Spleen (tissue), 11 donors: ENCODE results near the gene RPL18. TPM values are rescaled to one million over a fixed set of nuclear protein-coding genes. Genes with fewer than 3 reads are reported as not detected.
A peak's percentile ranks its signal among the peaks of the same experiment; 100 is the strongest.

Experiments
- DNase-seq: peaks from one replicate; pipeline ENCODE4 v3.0.0-alpha.2; 2020
- H3K27ac ChIP-seq, 8 donors: fragments of 200-600 bp; sonication (generic) in 7 of 8; 1 replicate in 4 of 8; 2 replicates in 4 of 8; pipeline versions ENCODE4 v1.5.0 to v1.8.0; 2016 to 2021; ENCODE audit warnings: inconsistent platforms in 4 of 8, mild to moderate bottlenecking in 4 of 8, moderate library complexity in 1 of 8
- H3K27me3 ChIP-seq, 7 donors: fragments of 200-600 bp; sonication (generic) in 6 of 7; replicated peaks in 1 of 7; 1 replicate in 4 of 7; 2 replicates in 3 of 7; pipeline versions ENCODE4 v1.5.0 to v1.8.0; 2016 to 2021; ENCODE audit warnings: inconsistent platforms in 3 of 7, mild to moderate bottlenecking in 1 of 7
- H3K36me3 ChIP-seq, 6 donors: fragments of 200-600 bp; sonication (generic) in 5 of 6; 1 replicate in 4 of 6; 2 replicates in 2 of 6; pipeline versions ENCODE4 v1.5.0 to v1.8.0; 2016 to 2021; ENCODE audit warnings: inconsistent platforms in 2 of 6
- H3K4me1 ChIP-seq, 6 donors: fragments of 200-600 bp; sonication (generic) in 5 of 6; 1 replicate in 3 of 6; 2 replicates in 3 of 6; pipeline versions ENCODE4 v1.5.0 to v1.8.0; 2016 to 2021; ENCODE audit warnings: inconsistent platforms in 3 of 6
- H3K4me3 ChIP-seq, 8 donors: fragments of 200-600 bp; sonication (generic) in 7 of 8; 1 replicate in 4 of 8; 2 replicates in 4 of 8; pipeline versions ENCODE4 v1.5.0 to v1.8.0; 2016 to 2021; ENCODE audit warnings: inconsistent platforms in 4 of 8, mild to moderate bottlenecking in 4 of 8, moderate library complexity in 2 of 8
- H3K9me3 ChIP-seq, 8 donors: fragments of 200-600 bp; sonication (generic) in 7 of 8; 1 replicate in 4 of 8; 2 replicates in 4 of 8; pipeline versions ENCODE4 v1.5.0 to v1.8.0; 2016 to 2021; ENCODE audit warnings: inconsistent platforms in 4 of 8
- POLR2A ChIP-seq, 3 donors: fragments of 450-650 bp; IDR thresholded peaks; one replicate each; pipeline ENCODE4 v1.5.1; 2017; ENCODE audit warnings: antibody characterized with exemption in 3 of 3, mild to moderate bottlenecking in 1 of 3
- POLR2AphosphoS5 ChIP-seq, 3 donors: sonication (generic); formaldehyde crosslinking; IDR thresholded peaks; one replicate each; pipeline ENCODE4 v1.5.1; 2017; ENCODE audit warnings: antibody characterized with exemption in 3 of 3
- WGBS, 5 donors: extraction: QIAGEN DNeasy Blood & Tissue Kit in 3 of 5; methylation state at CpG; one replicate each; pipeline versions ENCODE4 v1.1.5 to v1.1.7; 2013 to 2018; 5-methylcytosine and 5-hydroxymethylcytosine counted together
- intact Hi-C: fragments of 100-400 bp; cut with DNase I; formaldehyde crosslinking; loops from one replicate; pipeline ENCODE4 v1.15.0; 2023; ENCODE audit warnings: low total_unique reads
- polyA plus RNA-seq, 3 donors: library from polyadenylated mRNA; stranded (reverse); fragments of 200-250 nt; gene quantifications; one replicate each; pipeline ENCODE4 v1.2.1, GENCODE V29; 2013
- total RNA-seq, 7 donors: library from RNA; depleted of rRNA in 3 of 7; stranded (reverse); fragments of >200 nt in 3 of 7; fragmentation: NEBNext Ultra II Directional in 4 of 7; extraction: Animal tissue kit (Norgen Biotek cat#: 25700) in 4 of 7; gene quantifications; one replicate each; pipeline versions ENCODE4 v1.1.0 to v1.2.1, GENCODE V29; 2016 to 2021
- TF ChIP-seq, protein P1 (sequence below), 11 experiments: fragments of 200-600 bp in 7 of 11; fragments of 450-650 bp in 4 of 11; sonication (generic) in 4 of 11; IDR thresholded peaks in 8 of 11; conservative IDR thresholded peaks in 3 of 11; 1 replicate in 7 of 11; 2 replicates in 4 of 11; pipeline versions ENCODE4 v1.4.0 to v1.8.0; 2016 to 2021; ENCODE audit warnings: antibody characterized with exemption in 11 of 11, inconsistent platforms in 4 of 11, mild to moderate bottlenecking in 1 of 11
- donor health status: healthy with polysubstance abuse.
- donor health status: DM: no; HTN: no; CAD: no; lungs with moderate emphysema.
- donor health status: DM: no; HTN: no; CAD: no.
- donor health status: Bipolar disorder and iron deficiency.
- donor health status: healthy.
- donor health status: DM: no; HTN: no; CAD: no.
- donor health status: DM: yes; HTN: yes; CAD: no.

Gene RPL18
- total and polyA plus RNA-seq, 10 donors, result 1,136 to 5,575 (median 2,485) TPM

- intact Hi-C loops, result no loop called here
Observed at GRCh38 chr19:48648134-48648533, 29.2 kb upstream of the RPL18 start.

DNA sequence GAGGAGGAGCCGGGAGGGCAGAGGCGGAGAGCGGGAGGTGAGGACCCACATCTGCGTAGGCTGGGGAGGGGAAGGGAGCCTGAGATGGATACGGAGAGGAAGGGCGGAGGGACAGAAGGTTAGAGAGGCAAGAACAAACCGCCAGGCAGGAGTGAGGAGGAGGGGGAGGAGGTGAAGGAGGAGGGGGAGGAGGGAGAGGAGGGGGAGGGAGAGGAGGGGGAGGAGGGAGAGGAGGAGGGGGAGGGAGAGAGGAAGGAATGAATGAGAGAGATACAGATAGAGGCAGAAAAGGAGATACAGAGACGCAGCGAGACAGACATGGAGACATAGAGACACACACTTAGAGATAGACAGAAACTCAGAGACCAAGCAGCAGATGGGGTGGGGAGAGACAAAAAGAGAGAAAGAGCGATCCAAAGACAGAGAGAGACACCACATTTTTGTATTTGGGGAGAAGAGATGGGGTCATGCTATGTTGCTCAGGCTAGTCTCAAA, 27.8 kb upstream of the RPL18 start:
- H3K27ac ChIP-seq, result peak overlapping the region; percentile 87 to 96 (median 90)
- H3K4me3 ChIP-seq, result peak overlapping the region in 6 of 8 donors; percentile 46 to 78 (median 54)
- H3K9me3 ChIP-seq, result no peaks in the 10 kb centered on the region
- H3K36me3 ChIP-seq, result no peaks in the 10 kb centered on the region
- peaks cover 16 to 63% (median 41%) of the 10 kb centered on the region in 6 donors for H3K4me1 ChIP-seq
- intact Hi-C loops, result no loop called here
- TF ChIP-seq POLR2A (IDR thresholded peaks at IDR 0.05), result no peak
- TF ChIP-seq, protein P1, sequence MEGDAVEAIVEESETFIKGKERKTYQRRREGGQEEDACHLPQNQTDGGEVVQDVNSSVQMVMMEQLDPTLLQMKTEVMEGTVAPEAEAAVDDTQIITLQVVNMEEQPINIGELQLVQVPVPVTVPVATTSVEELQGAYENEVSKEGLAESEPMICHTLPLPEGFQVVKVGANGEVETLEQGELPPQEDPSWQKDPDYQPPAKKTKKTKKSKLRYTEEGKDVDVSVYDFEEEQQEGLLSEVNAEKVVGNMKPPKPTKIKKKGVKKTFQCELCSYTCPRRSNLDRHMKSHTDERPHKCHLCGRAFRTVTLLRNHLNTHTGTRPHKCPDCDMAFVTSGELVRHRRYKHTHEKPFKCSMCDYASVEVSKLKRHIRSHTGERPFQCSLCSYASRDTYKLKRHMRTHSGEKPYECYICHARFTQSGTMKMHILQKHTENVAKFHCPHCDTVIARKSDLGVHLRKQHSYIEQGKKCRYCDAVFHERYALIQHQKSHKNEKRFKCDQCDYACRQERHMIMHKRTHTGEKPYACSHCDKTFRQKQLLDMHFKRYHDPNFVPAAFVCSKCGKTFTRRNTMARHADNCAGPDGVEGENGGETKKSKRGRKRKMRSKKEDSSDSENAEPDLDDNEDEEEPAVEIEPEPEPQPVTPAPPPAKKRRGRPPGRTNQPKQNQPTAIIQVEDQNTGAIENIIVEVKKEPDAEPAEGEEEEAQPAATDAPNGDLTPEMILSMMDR (IDR thresholded peaks at IDR 0.05 in 8 of 11, conservative IDR thresholded peaks at IDR 0.05 in 3 of 11), result no peak
- no peak for TF ChIP-seq POLR2AphosphoS5 (IDR thresholded peaks at IDR 0.05)
- DNase-seq, result no peak
- 10 to 24% (median 10%) methylated on average over 4 to 10 of the region's 10 CpGs for WGBS, 5 donors
- H3K27me3 ChIP-seq, result peaks cover 0 to 5% (median 0%) of the 10 kb centered on the region in 7 donors

More at GRCh38 chr19:48648134-48648533, 29.2 kb upstream of the RPL18 start:
- Histone ChIP-seq H3K4me1 (peaks cover 16 to 74% (median 42%) of the 10 kb centered on the region in 6 donors), H3K27me3 (peaks cover 0 to 5% (median 0%) of the 10 kb centered on the region in 7 donors), H3K4me3 (no peak overlapping the region), H3K9me3 (no peaks in the 10 kb centered on the region), H3K27ac (peak overlapping the region in 3 of 8 donors; percentile 77 to 87 (median 85)), H3K36me3 (no peaks in the 10 kb centered on the region)
- 71 to 83% (median 81%) methylated on average over 2 of the region's 2 CpGs for WGBS, 5 donors
- TF ChIP-seq POLR2A (IDR thresholded peaks at IDR 0.05) (no peak), POLR2AphosphoS5 (IDR thresholded peaks at IDR 0.05) (no peak)
- TF ChIP-seq, protein P1 (IDR thresholded peaks at IDR 0.05 in 8 of 11, conservative IDR thresholded peaks at IDR 0.05 in 3 of 11), result no peak
- DNase-seq, result no peak

- intact Hi-C loops, result no loop called here
- peak within 1 kb of the TSS; percentile 87 to 96 (median 90) for H3K27ac ChIP-seq
- peak; percentile 97 for DNase-seq
- peaks cover 0 to 5% (median 0%) of the 10 kb centered on the region in 7 donors for H3K27me3 ChIP-seq
- peak in 1 of 3 donors; percentile 48 for TF ChIP-seq POLR2A (IDR thresholded peaks at IDR 0.05)
- TF ChIP-seq POLR2AphosphoS5 (IDR thresholded peaks at IDR 0.05), result peak; percentile 49 to 79 (median 78)
- TF ChIP-seq, protein P1 (IDR thresholded peaks at IDR 0.05 in 8 of 11, conservative IDR thresholded peaks at IDR 0.05 in 3 of 11), result peak; percentile 90 to 98 (median 97)
- no peaks in the 10 kb centered on the region for H3K36me3 ChIP-seq
- peaks cover 16 to 60% (median 41%) of the 10 kb centered on the region in 6 donors for H3K4me1 ChIP-seq
- no peaks in the 10 kb centered on the region for H3K9me3 ChIP-seq
- WGBS, 5 donors, result 0 to 2% (median 1%) methylated on average over 24 to 33 of the region's 33 CpGs
- peak within 1 kb of the TSS; percentile 40 to 78 (median 50) for H3K4me3 ChIP-seq
Observed at GRCh38 chr19:48646001-48646721, 27.2 kb upstream of the RPL18 start, which contains the start of gene CA11. Gene CA11, minus strand, starts transcription at chr19:48646187. Its CDS starts 555 bp downstream, at chr19:48645632.

DNA sequence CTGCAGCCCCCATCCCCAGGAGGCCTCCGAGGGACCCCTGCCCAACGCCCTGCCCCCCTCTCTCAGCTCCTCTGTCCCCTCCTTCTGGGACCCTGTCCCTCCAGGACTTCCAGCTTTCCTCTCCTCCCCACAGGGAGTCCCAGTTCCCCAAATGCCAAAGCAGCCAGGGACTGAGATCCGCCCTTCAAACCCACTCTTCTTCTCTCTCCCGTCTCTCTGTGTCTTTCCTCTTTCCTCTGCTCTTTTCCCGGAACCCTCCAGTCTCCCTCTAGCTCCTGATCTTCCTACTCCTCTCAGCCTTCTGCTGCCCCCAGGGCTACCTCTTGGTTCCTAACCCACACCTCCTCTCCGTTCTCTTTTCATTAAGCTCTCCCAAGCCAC, 26.6 kb upstream of the RPL18 start:
- H3K27ac ChIP-seq, result peak overlapping the region; percentile 87 to 96 (median 90)
- H3K9me3 ChIP-seq, result no peaks in the 10 kb centered on the region
- H3K4me3 ChIP-seq, result peak overlapping the region; percentile 40 to 78 (median 50)
- intact Hi-C loops, result no loop called here
- DNase-seq, result no peak
- H3K4me1 ChIP-seq, result peaks cover 16 to 60% (median 41%) of the 10 kb centered on the region in 6 donors
- H3K36me3 ChIP-seq, result no peaks in the 10 kb centered on the region
- 0 to 1% (median 0%) methylated on average over 6 of the region's 6 CpGs for WGBS, 5 donors
- TF ChIP-seq POLR2A (IDR thresholded peaks at IDR 0.05) (no peak), POLR2AphosphoS5 (IDR thresholded peaks at IDR 0.05) (no peak)
- TF ChIP-seq, protein P1 (IDR thresholded peaks at IDR 0.05 in 8 of 11, conservative IDR thresholded peaks at IDR 0.05 in 3 of 11), result no peak
- peaks cover 0 to 5% (median 0%) of the 10 kb centered on the region in 7 donors for H3K27me3 ChIP-seq
